PC-9 (cell line): ENCODE data around the gene MYH11. TPM values are rescaled to one million over a fixed set of nuclear protein-coding genes. Genes with fewer than 3 reads are reported as not detected.

Experiments used
- BruUV-seq: library from RNA; stranded (reverse); fragments of 400-500 nt; replicated peaks from 2 replicates; lab custom pipeline; 2021; lab: Mats Ljungman, UMichigan
- CTCF ChIA-PET: fragments of 300-600 bp; sonication (Branson Sonifier 250); formaldehyde crosslinking; loops from one replicate; lab custom pipeline; 2022; ENCODE audit warnings: antibody characterized with exemption; lab: Charles Lee
- POLR2A ChIA-PET: fragments of 300-600 bp; sonication (Branson Sonifier 250); formaldehyde crosslinking; loops from one replicate; lab custom pipeline; 2022; ENCODE audit warnings: antibody characterized with exemption; ENCODE audit not compliant: unreplicated experiment; lab: Charles Lee
- DNase-seq, 2 experiments: peaks; one replicate each; pipeline versions ENCODE4 v3.0.0 to v3.0.0-alpha.2; 2015 to 2022; ENCODE audit warnings: mixed read lengths in 1 of 2
- H2AFZ ChIP-seq: fragments of 200-600 bp; sonication (generic); 2 replicates; pipeline ENCODE4 v1.8.1; 2017; ENCODE audit warnings: antibody characterized with exemption
- H3F3A ChIP-seq: fragments of 200-600 bp; sonication (generic); 2 replicates; pipeline ENCODE4 v1.8.1; 2017; ENCODE audit warnings: antibody characterized with exemption, mild to moderate bottlenecking, low read depth; ENCODE audit not compliant: insufficient read depth
- H3K27ac ChIP-seq: fragments of 200-600 bp; sonication (generic); 2 replicates; pipeline ENCODE4 v1.6.1; 2016; ENCODE audit warnings: mixed run types
- H3K27me3 ChIP-seq: fragments of 200-600 bp; sonication (generic); 2 replicates; pipeline ENCODE4 v1.6.1; 2016; ENCODE audit warnings: low read depth, mixed run types; ENCODE audit not compliant: insufficient read depth
- H3K36me3 ChIP-seq: fragments of 200-600 bp; sonication (generic); 2 replicates; pipeline ENCODE4 v1.6.1; 2016; ENCODE audit warnings: low read depth, mixed run types
- H3K4me1 ChIP-seq: fragments of 200-600 bp; sonication (generic); replicated peaks from 2 replicates; pipeline ENCODE4 v1.6.1; 2016; ENCODE audit warnings: mixed run types; ENCODE audit not compliant: insufficient read depth
- H3K4me2 ChIP-seq: fragments of 200-600 bp; sonication (generic); 2 replicates; pipeline ENCODE4 v1.6.1; 2017; ENCODE audit warnings: mixed run types
- H3K4me3 ChIP-seq: fragments of 200-600 bp; sonication (generic); 2 replicates; pipeline ENCODE4 v1.6.1; 2016; ENCODE audit warnings: mixed run types
- H3K79me2 ChIP-seq: fragments of 200-600 bp; sonication (generic); 2 replicates; pipeline ENCODE4 v1.6.1; 2017; ENCODE audit warnings: low read depth, mixed run types
- H3K9me2 ChIP-seq: fragments of 200-600 bp; sonication (generic); 2 replicates; pipeline ENCODE4 v1.8.1; 2017; ENCODE audit warnings: mild to moderate bottlenecking; ENCODE audit not compliant: insufficient read depth
- H3K9me3 ChIP-seq: fragments of 200-600 bp; sonication (generic); 2 replicates; pipeline ENCODE4 v1.8.1; 2016; ENCODE audit warnings: low read depth; ENCODE audit not compliant: insufficient read depth
- H4K20me1 ChIP-seq: fragments of 200-600 bp; sonication (generic); 2 replicates; pipeline ENCODE4 v1.8.1; 2017; ENCODE audit not compliant: insufficient read depth
- EZH2 ChIP-seq: fragments of 200-600 bp; sonication (generic); IDR thresholded peaks from 2 replicates; pipeline ENCODE4 v1.8.0; 2017; ENCODE audit warnings: antibody characterized with exemption, low read depth
- intact Hi-C: fragments of 100-400 bp; cut with micrococcal nuclease; formaldehyde crosslinking; loops from one replicate; pipeline ENCODE4 v1.10.0; 2022; ENCODE audit not compliant: unreplicated experiment
- total RNA-seq: library from RNA; stranded (reverse); gene quantifications from 2 replicates; pipeline ENCODE4 v1.2.3, GENCODE V29; 2021
- TF ChIP-seq, protein P1 (sequence below): fragments of 200-600 bp; sonication (generic); conservative IDR thresholded peaks from 2 replicates; pipeline ENCODE4 v1.6.1; 2017; ENCODE audit warnings: mixed run types, antibody characterized with exemption, mild to moderate bottlenecking, moderate library complexity

The MYH11 gene
- total RNA-seq, 1 experiment from 2014 or later = 0.11 TPM

DNA sequence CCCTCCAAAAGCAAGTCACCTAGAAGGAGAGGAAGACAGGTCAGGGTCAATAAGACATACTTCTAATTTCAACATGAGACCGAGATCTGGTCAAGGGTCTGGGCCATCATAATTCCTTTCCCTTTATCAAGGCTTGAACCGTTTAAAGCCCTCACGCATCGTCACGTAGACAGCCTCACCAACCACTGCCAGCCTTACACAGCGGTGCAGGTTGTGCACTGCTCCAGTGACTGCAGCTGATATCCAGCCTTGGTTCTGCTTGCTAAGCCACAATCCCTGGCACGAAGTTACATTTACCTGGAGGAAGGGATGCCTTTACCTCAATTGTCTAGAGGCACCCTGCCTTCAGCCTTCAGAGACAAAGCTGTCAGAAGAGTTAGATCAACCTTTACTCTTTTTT lies 85.1 kb downstream of the MYH11 start:
- Histone ChIP-seq H3K4me1 (no peaks in the 10 kb centered on the region), H3K79me2 (no peaks in the 10 kb centered on the region), H3K27me3 (no peaks in the 10 kb centered on the region), H3K27ac (no peak overlapping the region), H3K9me2 (no peaks in the 10 kb centered on the region), H3K36me3 (no peaks in the 10 kb centered on the region), H4K20me1 (no peaks in the 10 kb centered on the region), H3K9me3 (no peaks in the 10 kb centered on the region), H3K4me3 (no peak overlapping the region), H3F3A (no peaks in the 10 kb centered on the region), H2AFZ (no peak overlapping the region), H3K4me2 (no peak overlapping the region)
- intact Hi-C loops = no loop called here
- POLR2A ChIA-PET = no interaction called here
- TF ChIP-seq, protein P1, sequence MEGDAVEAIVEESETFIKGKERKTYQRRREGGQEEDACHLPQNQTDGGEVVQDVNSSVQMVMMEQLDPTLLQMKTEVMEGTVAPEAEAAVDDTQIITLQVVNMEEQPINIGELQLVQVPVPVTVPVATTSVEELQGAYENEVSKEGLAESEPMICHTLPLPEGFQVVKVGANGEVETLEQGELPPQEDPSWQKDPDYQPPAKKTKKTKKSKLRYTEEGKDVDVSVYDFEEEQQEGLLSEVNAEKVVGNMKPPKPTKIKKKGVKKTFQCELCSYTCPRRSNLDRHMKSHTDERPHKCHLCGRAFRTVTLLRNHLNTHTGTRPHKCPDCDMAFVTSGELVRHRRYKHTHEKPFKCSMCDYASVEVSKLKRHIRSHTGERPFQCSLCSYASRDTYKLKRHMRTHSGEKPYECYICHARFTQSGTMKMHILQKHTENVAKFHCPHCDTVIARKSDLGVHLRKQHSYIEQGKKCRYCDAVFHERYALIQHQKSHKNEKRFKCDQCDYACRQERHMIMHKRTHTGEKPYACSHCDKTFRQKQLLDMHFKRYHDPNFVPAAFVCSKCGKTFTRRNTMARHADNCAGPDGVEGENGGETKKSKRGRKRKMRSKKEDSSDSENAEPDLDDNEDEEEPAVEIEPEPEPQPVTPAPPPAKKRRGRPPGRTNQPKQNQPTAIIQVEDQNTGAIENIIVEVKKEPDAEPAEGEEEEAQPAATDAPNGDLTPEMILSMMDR = no peak
- TF ChIP-seq EZH2 = no peak
- BruUV-seq = no TSS peak
- no peak for DNase-seq
- CTCF ChIA-PET = no interaction called here

DNA sequence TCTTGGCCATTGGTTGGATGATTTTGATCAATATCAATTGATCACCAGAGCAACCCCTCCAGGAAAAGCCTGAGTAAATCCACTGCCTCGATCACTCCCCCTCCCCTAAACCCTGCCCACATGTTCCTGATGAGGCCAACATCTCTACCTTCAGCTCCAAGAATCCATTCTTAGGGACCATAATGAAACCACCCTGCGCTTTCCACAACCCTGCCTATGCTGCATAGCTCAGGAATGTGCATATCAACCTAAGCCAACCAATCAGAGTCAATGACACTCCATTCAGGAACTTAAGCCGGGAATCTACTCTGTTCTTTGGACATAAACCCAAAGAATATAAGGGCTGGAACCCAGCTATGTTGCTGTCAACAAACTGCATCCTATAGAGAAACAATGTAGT lies 86.3 kb downstream of the MYH11 start:
- DNase-seq = no peak
- POLR2A ChIA-PET = interaction anchor here (1.0 kb wide), 1 partner anchor 12 kb away, joined by 7 read pairs; no protein-coding TSS in a partner anchor
- intact Hi-C loops = no loop called here
- no TSS peak for BruUV-seq
- H3K4me1 ChIP-seq = no peaks in the 10 kb centered on the region
- no peak overlapping the region for H3K4me3 ChIP-seq
- no peak overlapping the region for H3K27ac ChIP-seq
- no peaks in the 10 kb centered on the region for H3K9me3 ChIP-seq
- H2AFZ ChIP-seq = no peak overlapping the region
- TF ChIP-seq, protein P1 = no peak
- no peak for TF ChIP-seq EZH2
- no peaks in the 10 kb centered on the region for H3K9me2 ChIP-seq
- no peaks in the 10 kb centered on the region for H4K20me1 ChIP-seq
- CTCF ChIA-PET = interaction anchor here (0.5 to 0.7 kb wide), 4 partner anchors 10 to 1549 kb away, joined by 3 to 6 read pairs (median 4); no protein-coding TSS in a partner anchor
- no peaks in the 10 kb centered on the region for H3K36me3 ChIP-seq
- no peaks in the 10 kb centered on the region for H3K27me3 ChIP-seq
- H3F3A ChIP-seq = no peaks in the 10 kb centered on the region
- H3K79me2 ChIP-seq = no peaks in the 10 kb centered on the region
- H3K4me2 ChIP-seq = no peak overlapping the region

DNA sequence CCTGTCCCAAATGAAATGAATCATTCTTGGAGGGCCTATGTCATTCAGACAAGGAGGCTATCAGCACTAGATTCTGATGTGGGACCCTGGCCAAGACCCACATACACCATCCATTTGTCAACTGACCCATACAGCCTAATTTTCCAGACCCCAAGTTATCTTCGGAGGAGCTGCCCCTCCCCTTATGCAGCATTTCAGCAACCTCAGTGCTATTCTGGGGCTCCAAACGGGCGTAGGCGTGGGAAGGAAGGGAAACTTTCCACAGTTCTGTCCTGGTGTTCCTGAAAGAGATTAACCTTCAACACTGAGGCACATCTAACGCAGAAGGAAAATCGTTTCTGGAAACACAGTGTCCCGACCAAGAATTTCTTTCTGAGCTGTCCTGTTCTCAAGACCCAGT lies 86.7 kb downstream of the MYH11 start:
- no peak overlapping the region for H3K4me2 ChIP-seq
- H3K4me3 ChIP-seq = no peak overlapping the region
- no peaks in the 10 kb centered on the region for H4K20me1 ChIP-seq
- POLR2A ChIA-PET = interaction anchor here (1.0 kb wide), 1 partner anchor 13 kb away, joined by 7 read pairs; no protein-coding TSS in a partner anchor
- no peak overlapping the region for H3K27ac ChIP-seq
- BruUV-seq = no TSS peak
- no peaks in the 10 kb centered on the region for H3K9me3 ChIP-seq
- H3K9me2 ChIP-seq = no peaks in the 10 kb centered on the region
- H3K79me2 ChIP-seq = no peaks in the 10 kb centered on the region
- H2AFZ ChIP-seq = no peak overlapping the region
- H3K27me3 ChIP-seq = no peaks in the 10 kb centered on the region
- no peaks in the 10 kb centered on the region for H3K4me1 ChIP-seq
- intact Hi-C loops = no loop called here
- TF ChIP-seq, protein P1 = no peak
- H3F3A ChIP-seq = no peaks in the 10 kb centered on the region
- H3K36me3 ChIP-seq = no peaks in the 10 kb centered on the region
- CTCF ChIA-PET = interaction anchor here (0.5 to 0.6 kb wide), 2 partner anchors 12 to 1549 kb away, joined by 3 to 6 read pairs; no protein-coding TSS in a partner anchor
- no peak for DNase-seq
